Stimulated activated CD4-positive, alpha-beta T cell treated with anti-CD3 and anti-CD28 coated beads, Interleukin-12 subunit alpha, Interleukin-12 subunit beta, amount 100 ng/mL, for 4 hours (primary cell): Measurements from ENCODE around the gene KIAA1549.
"Not testable (repeated sequence)": the region's sequence is repeated elsewhere in the genome, so short reads cannot be mapped to it uniquely, and the experiment has no call there.

ENCODE experiments used
- DNase-seq: peaks from one replicate; pipeline ENCODE4 v3.0.0-alpha.2; 2020

Gene KIAA1549

GRCh38 chr7:138848056-138848980 is 132.9 kb downstream of the KIAA1549 start:
- DNase-seq = no peak

GRCh38 chr7:138845711-138846110 is 135.5 kb downstream of the KIAA1549 start:
- DNase-seq = no peak

DNA sequence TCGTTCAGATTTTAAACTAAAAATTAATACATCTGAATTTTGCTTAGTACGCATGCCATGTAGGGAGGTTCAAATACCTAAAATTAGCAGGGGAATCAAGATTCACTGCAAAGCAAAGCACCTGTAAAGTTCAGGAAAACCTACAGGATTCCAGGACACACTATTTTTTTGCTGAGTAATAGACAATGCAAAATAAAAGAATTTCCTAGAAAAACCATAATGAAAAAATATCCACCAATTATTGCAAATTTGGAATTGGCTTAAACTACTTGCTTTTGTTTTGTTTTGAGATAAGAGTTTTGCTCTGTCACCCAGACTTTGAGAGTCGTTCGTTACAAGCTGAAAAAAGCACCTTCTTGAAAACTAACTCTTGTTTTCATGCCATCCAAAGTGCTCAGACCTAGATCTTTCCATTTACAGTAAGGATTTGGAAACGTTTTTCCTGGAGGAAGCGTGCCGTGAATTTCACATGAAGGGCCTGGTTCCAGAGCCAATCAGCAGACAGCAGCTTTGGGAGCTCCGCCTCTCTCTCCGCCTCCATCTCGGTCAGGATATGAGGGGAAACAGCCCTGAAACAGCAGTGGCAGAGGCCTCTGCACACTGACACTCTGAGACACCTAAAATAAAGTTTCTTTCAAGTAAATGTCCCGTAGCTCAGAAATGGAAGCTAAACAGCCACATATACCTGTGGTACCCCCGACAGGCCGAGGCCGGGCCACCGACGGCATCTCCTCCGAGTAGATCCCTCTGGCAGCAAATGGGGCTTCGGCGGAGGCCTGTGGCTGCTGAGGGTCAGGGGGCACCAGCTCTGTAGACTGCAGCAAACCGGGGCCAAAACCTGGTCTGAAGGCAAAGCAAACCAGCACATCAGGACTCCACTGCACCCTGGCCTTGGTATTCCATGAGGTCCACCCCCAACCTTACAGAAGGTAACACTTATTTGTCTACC is 137.3 kb downstream of the KIAA1549 start:
- DNase-seq = no peak

DNA sequence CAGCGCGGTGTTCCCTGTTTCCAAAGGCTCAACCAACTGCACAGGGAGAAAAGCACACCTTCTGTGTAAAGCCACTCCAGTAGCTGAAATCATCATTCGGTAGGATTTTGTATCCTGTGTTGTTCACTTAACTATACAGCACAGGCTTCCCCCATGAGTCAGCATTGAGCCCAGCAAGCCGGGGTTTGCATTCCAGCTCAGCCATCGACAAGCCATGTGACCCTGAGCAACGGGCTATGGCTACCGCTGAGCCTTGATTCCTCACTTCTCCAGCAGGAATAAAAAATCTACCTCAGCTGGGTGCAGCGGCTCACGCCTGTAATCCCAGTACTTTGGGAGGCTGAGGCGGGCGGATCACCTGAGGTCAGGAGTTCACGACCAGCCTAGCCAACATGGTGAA is 139.1 kb downstream of the KIAA1549 start:
- DNase-seq = no peak

- no peak for DNase-seq
Observed at GRCh38 chr7:138838166-138838565, 143.0 kb downstream of the KIAA1549 start.

DNA sequence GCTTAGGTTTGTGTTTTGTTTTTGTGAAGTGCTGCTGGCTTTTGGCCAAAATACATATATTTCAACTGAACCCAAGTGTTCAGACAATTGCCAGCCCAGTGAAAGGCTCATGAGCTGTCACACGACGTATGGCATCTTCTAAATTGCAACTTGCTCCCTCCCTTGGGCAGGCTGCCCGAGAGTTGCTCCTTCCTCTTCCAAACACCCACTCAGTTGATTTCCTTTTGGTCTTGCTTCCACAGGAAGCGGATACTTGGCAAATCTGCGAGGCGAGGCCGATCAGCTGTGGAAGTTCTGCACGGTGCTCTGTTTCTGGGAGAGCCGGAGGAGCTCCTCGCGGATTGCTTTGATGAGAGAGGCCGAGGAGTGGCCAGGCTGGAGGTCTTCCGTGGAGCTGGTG is 143.6 kb downstream of the KIAA1549 start:
- DNase-seq = no peak

DNA sequence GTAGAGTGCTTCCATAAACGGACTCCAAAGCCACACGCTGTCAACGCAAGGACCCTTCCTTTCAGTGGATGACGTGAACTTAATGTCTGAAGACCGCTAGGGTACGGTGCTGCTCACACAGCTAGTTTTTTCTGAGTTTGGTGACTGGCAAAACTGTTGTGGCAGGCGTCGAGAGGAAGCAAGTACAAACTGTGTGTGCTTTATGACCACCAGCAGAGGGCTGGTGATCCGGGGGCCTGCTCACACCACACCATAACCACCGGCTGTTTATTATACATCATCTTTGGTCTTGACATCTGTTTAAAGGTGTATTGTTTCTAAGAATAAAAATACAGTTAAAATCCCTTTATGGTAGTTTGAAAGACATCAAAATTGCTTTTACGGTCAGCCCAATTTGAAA is 146.1 kb downstream of the KIAA1549 start:
- no peak for DNase-seq

DNA sequence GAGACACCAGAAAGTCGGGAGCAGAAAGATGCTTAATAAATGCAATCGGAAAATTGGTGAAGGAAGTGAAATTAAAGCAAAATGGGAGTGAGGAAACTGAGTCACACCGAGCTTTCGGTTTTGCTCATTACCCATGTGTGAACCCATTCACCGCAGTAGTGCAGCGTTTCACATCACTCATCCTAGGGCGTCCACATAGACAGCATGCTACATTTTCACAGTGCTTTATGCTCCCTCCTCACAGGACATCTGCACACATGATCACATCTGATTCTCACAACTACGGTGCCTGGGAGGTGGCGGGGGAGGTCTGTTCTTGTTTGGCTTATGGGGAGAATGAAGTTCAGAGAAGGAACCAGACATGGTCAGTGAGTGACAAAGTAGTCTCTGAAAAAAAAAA is 146.6 kb downstream of the KIAA1549 start:
- DNase-seq = no peak

- no peak for DNase-seq
Observed at GRCh38 chr7:138833596-138833995, 147.6 kb downstream of the KIAA1549 start.

DNA sequence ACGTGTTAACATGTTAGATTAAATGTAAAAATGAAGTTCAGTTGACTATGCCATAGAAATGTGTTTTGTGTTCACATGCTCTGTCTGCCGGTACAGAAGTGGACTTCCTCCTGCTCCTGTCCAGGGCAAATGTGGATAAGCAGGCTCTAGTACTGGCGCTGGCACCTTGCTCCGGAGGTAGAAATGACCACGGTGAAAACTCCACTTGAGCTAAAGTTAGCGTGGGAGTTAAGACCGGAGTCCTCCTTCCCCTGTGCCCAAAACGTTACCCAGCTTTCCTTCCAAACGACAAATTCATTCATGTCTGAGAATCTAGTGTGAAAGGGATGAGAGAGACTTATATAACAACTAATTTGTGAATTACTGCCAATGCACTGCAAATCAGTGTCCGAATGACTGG is 148.2 kb downstream of the KIAA1549 start:
- no peak for DNase-seq

DNA sequence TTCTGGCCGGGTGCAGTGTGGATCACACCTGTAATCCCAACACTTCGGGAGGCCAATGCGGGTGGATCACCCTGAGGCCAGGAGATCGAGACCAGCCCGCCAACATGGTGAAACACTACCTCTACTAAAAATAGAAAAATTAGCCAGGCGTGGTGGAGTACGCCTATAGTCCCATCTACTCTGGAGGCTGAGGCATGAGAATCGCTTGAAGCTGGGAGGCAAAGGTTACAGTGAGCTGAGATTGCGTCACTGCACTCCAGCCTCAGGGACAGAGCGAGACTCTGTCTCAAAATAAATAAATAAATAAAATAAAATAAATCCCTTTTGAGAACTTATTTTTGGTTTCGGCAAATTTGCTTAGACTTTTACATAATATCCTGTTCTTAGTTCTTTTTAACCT is 151.9 kb downstream of the KIAA1549 start:
- no peak for DNase-seq

DNA sequence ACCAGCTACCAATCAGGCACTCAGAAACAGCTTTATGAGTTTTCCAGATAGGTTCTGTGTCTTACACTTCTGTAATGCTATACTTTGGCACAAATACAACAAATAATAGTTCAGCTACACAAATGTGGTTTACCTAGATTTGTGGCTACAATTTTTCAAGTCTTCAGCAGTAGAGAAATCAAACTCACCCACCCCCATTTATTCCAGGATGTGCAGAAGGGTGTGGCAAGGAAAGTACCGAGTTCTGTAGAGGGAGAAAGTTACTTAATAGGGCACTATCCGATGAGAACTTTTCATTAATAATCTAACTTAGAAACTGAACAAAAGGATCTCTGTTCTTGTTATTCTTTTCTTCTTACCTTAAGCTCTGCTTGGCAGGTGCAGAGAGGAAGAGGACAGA is 152.9 kb downstream of the KIAA1549 start:
- DNase-seq = no peak

GRCh38 chr7:138825049-138825721 is 156.0 kb downstream of the KIAA1549 start:
- no peak for DNase-seq

DNA sequence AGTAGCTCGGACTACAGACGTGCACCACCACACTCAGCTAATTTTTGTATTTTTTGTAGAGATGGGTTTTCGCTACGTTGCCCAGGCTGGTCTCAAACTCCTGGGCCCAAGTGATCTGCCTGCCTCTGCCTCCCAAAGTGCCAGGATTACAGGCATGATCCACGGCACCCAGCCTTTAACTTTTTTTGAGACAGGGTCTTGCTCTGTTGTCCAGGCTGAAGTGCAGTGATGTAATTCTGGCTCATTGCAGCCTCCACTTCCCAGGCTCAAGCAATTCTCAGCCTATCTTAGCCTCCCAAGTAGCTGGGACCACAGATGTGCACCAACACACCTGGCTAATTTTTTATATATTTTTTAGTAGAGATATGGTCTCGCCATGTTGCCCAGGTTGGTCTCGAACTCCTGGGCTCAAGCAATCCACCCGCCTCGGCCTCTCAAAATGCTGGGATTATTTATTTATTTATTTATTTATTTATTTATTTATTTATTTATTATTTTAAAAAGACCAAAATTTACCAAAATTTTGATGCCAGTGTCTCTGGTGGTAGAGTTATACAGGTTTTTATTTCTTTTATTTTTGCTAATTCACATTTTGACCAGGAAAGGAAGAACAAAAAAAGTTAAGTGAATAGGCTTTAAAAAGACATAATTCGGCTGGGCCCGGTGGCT is 158.2 kb downstream of the KIAA1549 start:
- no peak for DNase-seq

- DNase-seq = no peak
Observed at GRCh38 chr7:138821912-138822311, 159.3 kb downstream of the KIAA1549 start.

- DNase-seq = no peak
Observed at GRCh38 chr7:138819625-138820024, 161.6 kb downstream of the KIAA1549 start.

- no peak for DNase-seq
Observed at GRCh38 chr7:138816650-138817049, 164.5 kb downstream of the KIAA1549 start.

- no peak for DNase-seq
Observed at GRCh38 chr7:138814816-138815332, 166.3 kb downstream of the KIAA1549 start.

GRCh38 chr7:138813945-138814344 is 167.2 kb downstream of the KIAA1549 start:
- DNase-seq = no peak

DNA sequence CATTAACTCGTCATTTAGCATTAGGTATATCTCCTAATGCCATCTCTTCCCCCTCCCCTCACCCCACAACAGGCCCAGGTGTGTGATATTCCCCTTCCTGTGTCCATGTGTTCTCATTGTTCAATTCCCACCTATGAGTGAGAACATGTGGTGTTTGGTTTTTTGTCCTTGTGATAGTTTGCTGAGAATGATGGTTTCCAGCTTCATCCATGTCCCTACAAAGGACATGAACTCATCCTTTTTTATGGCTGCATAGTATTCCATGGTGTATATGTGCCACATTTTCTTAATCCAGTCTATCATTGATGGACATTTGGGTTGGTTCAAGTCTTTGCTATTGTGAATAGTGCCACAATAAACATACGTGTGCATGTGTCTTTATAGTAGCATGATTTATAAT is 169.9 kb downstream of the KIAA1549 start:
- DNase-seq = not testable (repeated sequence)

- no peak for DNase-seq
Observed at GRCh38 chr7:138809346-138809745, 171.8 kb downstream of the KIAA1549 start.

DNA sequence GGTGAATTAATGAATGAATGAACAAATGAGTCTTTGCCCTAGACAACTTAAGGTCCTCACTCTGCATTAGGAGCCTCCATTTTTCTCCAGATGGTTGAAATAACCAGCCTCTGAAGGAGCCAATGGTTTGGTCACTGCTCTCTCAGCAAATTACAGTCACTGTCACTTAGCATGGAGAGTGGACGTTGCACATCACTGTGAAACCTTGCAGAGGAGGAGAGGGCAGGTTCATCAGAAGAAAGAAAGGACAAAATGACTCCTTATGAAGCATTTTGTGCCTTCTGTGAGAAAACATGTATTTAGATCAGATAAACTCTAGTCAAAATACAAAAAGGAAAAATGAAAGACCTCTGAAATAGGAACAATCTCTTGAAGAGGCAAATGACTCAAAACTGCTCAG is 176.6 kb downstream of the KIAA1549 start:
- DNase-seq = no peak
